ENCODE data around the gene PROB1. TPM values are rescaled to one million over a fixed set of nuclear protein-coding genes. Genes with fewer than 3 reads are reported as not detected.

PROB1 gene
- total RNA-seq, 1 experiment from 2014 or later: 2.3 TPM

GRCh38 chr5:139392324-139392677 lies 2.6 kb downstream of the PROB1 start:
- ChIA-PET POLR2A (interaction anchor here (1.6 kb wide), 1 partner anchor 50 kb away, joined by 4 read pairs; no protein-coding TSS in a partner anchor), CTCF (no interaction called here)
- in situ Hi-C loops (cut with HindIII; ENCODE audit: low pct_unique_long_range_greater_than_20kb, low sequenced_read_pairs) (no loop called here), intact Hi-C loops (cut with micrococcal nuclease; ENCODE audit: unreplicated experiment) (loop anchor here (10.0 kb wide), 1 partner anchor 108 kb away; no protein-coding TSS in a partner anchor)
- BruUV-seq (replicated peaks): no TSS peak
- peaks cover 27% of the 10 kb centered on the region for H3K4me1 ChIP-seq (ENCODE audit: control insufficient read depth, insufficient read depth, low read length)
- H3K4me3 ChIP-seq (ENCODE audit: low read depth in 2 of 2, low read length in 2 of 2): peak overlapping the region; percentile 62 to 75
- no peaks in the 10 kb centered on the region for H3K27me3 ChIP-seq (ENCODE audit: control insufficient read depth, insufficient read depth, low read length)
- TF ChIP-seq CTCF (IDR thresholded peaks at IDR 0.05): no peak
- no peak for TF ChIP-seq TCF7L2 (IDR thresholded peaks at IDR 0.05; ENCODE audit: low read depth, low read length)
- peak; percentile 1; the same call in 1 of the 2 replicates for TF ChIP-seq SIN3A (IDR thresholded peaks at IDR 0.05; ENCODE audit: borderline replicate concordance, insufficient read depth, low read depth, low read length)
- TF ChIP-seq POLR2AphosphoS5 (IDR thresholded peaks at IDR 0.05; ENCODE audit: low read depth, low read length): no peak
- no peaks in the 10 kb centered on the region for H3K9me3 ChIP-seq (ENCODE audit: control insufficient read depth, insufficient read depth, low read depth, low read length)
- DNase-seq (ENCODE audit: low read depth, low spot score) (no peak), ATAC-seq (peak; percentile 70)
- peaks cover 2% of the 10 kb centered on the region; the same call in 1 of the 2 replicates for H3K36me3 ChIP-seq (ENCODE audit: control insufficient read depth, insufficient read depth, low read length)
- peak overlapping the region; percentile 92 for H3K27ac ChIP-seq (ENCODE audit: low read length)

DNA sequence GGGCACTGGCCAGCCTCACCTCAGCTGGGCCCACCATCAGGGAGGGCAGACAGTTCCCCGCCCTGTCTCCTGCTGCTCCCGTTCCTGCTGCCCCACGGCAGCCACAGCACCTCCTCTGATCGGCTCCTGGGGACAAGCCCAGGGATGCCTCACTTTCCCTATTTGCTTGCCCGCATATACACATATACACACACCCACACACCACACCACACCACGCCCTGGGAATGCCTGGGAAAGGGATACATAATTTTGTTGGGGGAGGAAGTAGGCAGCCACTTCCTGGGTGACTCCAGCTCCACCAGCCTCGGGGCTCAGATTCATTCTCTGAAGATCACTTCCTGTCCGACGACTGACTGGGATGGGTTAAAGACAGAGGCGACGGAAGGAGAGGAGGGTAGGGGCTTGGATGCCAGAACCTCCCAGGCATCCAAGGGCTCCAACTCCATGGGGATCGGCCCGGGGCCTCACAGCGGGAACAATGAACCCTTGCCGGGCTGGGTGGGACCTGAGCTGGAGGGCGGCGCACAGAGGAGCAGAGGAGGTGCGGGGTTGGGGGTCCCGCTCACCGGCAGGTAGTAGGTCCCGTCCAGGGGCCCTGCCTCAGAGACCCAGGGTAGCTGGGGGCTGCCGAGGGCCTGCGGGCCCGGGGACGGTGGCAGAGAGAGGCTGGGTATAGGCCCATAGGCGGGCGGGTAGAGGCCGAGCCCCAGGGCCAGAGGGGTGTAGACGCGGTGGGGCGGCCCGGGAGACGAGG lies 3.2 kb downstream of the PROB1 start:
- Histone ChIP-seq H3K27ac (ENCODE audit: low read length) (peak overlapping the region; percentile 92), H3K4me3 (ENCODE audit: low read depth in 2 of 2, low read length in 2 of 2) (peak overlapping the region; percentile 62 to 75), H3K4me1 (ENCODE audit: control insufficient read depth, insufficient read depth, low read length) (peaks cover 27% of the 10 kb centered on the region), H3K27me3 (ENCODE audit: control insufficient read depth, insufficient read depth, low read length) (no peaks in the 10 kb centered on the region), H3K36me3 (ENCODE audit: control insufficient read depth, insufficient read depth, low read length) (peaks cover 2% of the 10 kb centered on the region; the same call in 1 of the 2 replicates), H3K9me3 (ENCODE audit: control insufficient read depth, insufficient read depth, low read depth, low read length) (no peaks in the 10 kb centered on the region)
- no peak for TF ChIP-seq CTCF (IDR thresholded peaks at IDR 0.05)
- TF ChIP-seq POLR2AphosphoS5 (IDR thresholded peaks at IDR 0.05; ENCODE audit: low read depth, low read length): 0 out of 2 replicates have a peak, but pooled peaks have one; percentile 23
- TF ChIP-seq, protein P1, sequence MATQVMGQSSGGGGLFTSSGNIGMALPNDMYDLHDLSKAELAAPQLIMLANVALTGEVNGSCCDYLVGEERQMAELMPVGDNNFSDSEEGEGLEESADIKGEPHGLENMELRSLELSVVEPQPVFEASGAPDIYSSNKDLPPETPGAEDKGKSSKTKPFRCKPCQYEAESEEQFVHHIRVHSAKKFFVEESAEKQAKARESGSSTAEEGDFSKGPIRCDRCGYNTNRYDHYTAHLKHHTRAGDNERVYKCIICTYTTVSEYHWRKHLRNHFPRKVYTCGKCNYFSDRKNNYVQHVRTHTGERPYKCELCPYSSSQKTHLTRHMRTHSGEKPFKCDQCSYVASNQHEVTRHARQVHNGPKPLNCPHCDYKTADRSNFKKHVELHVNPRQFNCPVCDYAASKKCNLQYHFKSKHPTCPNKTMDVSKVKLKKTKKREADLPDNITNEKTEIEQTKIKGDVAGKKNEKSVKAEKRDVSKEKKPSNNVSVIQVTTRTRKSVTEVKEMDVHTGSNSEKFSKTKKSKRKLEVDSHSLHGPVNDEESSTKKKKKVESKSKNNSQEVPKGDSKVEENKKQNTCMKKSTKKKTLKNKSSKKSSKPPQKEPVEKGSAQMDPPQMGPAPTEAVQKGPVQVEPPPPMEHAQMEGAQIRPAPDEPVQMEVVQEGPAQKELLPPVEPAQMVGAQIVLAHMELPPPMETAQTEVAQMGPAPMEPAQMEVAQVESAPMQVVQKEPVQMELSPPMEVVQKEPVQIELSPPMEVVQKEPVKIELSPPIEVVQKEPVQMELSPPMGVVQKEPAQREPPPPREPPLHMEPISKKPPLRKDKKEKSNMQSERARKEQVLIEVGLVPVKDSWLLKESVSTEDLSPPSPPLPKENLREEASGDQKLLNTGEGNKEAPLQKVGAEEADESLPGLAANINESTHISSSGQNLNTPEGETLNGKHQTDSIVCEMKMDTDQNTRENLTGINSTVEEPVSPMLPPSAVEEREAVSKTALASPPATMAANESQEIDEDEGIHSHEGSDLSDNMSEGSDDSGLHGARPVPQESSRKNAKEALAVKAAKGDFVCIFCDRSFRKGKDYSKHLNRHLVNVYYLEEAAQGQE (IDR thresholded peaks at IDR 0.05; ENCODE audit: insufficient read depth in 1 of 2, low read depth in 2 of 2, low read length in 1 of 2): no peak
- TF ChIP-seq TCF7L2 (IDR thresholded peaks at IDR 0.05; ENCODE audit: low read depth, low read length): no peak
- TF ChIP-seq SIN3A (IDR thresholded peaks at IDR 0.05; ENCODE audit: borderline replicate concordance, insufficient read depth, low read depth, low read length): 0 out of 2 replicates have a peak, but pooled peaks have one; percentile 15
- in situ Hi-C loops (cut with HindIII; ENCODE audit: low pct_unique_long_range_greater_than_20kb, low sequenced_read_pairs) (no loop called here), intact Hi-C loops (cut with micrococcal nuclease; ENCODE audit: unreplicated experiment) (loop anchor here (10.0 kb wide), 1 partner anchor 107 kb away; no protein-coding TSS in a partner anchor)
- ATAC-seq (peak; percentile 57), DNase-seq (ENCODE audit: low read depth, low spot score) (no peak)
- CTCF ChIA-PET: no interaction called here
- TSS peak; percentile 73 for BruUV-seq (replicated peaks)
- POLR2A ChIA-PET: interaction anchor here (0.6 to 1.6 kb wide), 2 partner anchors 50 to 491 kb away, joined by 4 to 10 read pairs; no protein-coding TSS in a partner anchor
